GM12878 (cell line): ENCODE results near the gene KBTBD8. TPM values are rescaled to one million over a fixed set of nuclear protein-coding genes. Genes with fewer than 3 reads are reported as not detected.

Source experiments
- ATF7 ChIP-seq: fragments of 450-650 bp; IDR thresholded peaks from 2 replicates; pipeline ENCODE4 v1.6.1; 2016; ENCODE audit warnings: low read depth, mild to moderate bottlenecking
- BCL11A ChIP-seq: IDR thresholded peaks from 2 replicates; pipeline ENCODE4 v1.6.1; 2011; ENCODE audit warnings: low read depth, low read length
- BHLHE40 ChIP-seq, 2 experiments: fragments of 450-650 bp in 1 of 2; IDR thresholded peaks; 2 replicates each; pipeline ENCODE4 v1.6.1; 2011 to 2017; ENCODE audit warnings: low read depth in 2 of 2, borderline replicate concordance in 1 of 2, improper control_type of control experiment in 1 of 2, low read length in 1 of 2, mild to moderate bottlenecking in 1 of 2
- EP300 ChIP-seq, 2 experiments: fragments of 150-350 bp in 1 of 2; IDR thresholded peaks; 2 replicates each; pipeline ENCODE4 v1.6.1; 2011 to 2012; ENCODE audit warnings: low read depth in 2 of 2, low read length in 2 of 2, borderline replicate concordance in 1 of 2, improper control_type of control experiment in 1 of 2, inconsistent platforms in 1 of 2; ENCODE audit not compliant: control insufficient read depth in 1 of 2
- ETV6 ChIP-seq, 2 experiments: fragments of 450-650 bp in 1 of 2; IDR thresholded peaks in 1 of 2; conservative IDR thresholded peaks in 1 of 2; 2 replicates each; pipeline ENCODE4 v1.6.1; 2014; ENCODE audit warnings: antibody characterized with exemption in 1 of 2, borderline replicate concordance in 1 of 2, low read depth in 1 of 2, mild to moderate bottlenecking in 1 of 2, moderate library complexity in 1 of 2
- IRF4 ChIP-seq: IDR thresholded peaks from 2 replicates; pipeline ENCODE4 v1.6.1; 2011; ENCODE audit warnings: low read depth, low read length
- JUNB ChIP-seq: IDR thresholded peaks from 2 replicates; pipeline ENCODE4 v1.6.1; 2016; ENCODE audit warnings: antibody characterized with exemption, mild to moderate bottlenecking
- MEF2A ChIP-seq: IDR thresholded peaks from 2 replicates; pipeline ENCODE4 v1.6.1; 2011; ENCODE audit warnings: low read depth, mild to moderate bottlenecking, low read length, moderate library complexity; ENCODE audit not compliant: insufficient read depth
- MEF2B ChIP-seq: fragments of 450-650 bp; IDR thresholded peaks from 2 replicates; pipeline ENCODE4 v1.6.1; 2018; ENCODE audit warnings: mild to moderate bottlenecking, moderate library complexity; ENCODE audit not compliant: partially characterized antibody, poor library complexity, severe bottlenecking
- MTA2 ChIP-seq: fragments of 450-650 bp; IDR thresholded peaks from 2 replicates; pipeline ENCODE4 v1.6.1; 2016; ENCODE audit warnings: low read depth, mild to moderate bottlenecking, moderate library complexity
- NBN ChIP-seq: fragments of 450-650 bp; IDR thresholded peaks from 2 replicates; pipeline ENCODE4 v1.6.1; 2016
- PAX5 ChIP-seq: IDR thresholded peaks from 2 replicates; pipeline ENCODE4 v1.6.1; 2011; ENCODE audit warnings: low read depth, low read length, borderline replicate concordance
- SPI1 ChIP-seq: IDR thresholded peaks from 2 replicates; pipeline ENCODE4 v1.6.1; 2011; ENCODE audit warnings: low read depth, mild to moderate bottlenecking, low read length, moderate library complexity, borderline replicate concordance; ENCODE audit not compliant: insufficient read depth
- ZNF24 ChIP-seq: fragments of 450-650 bp; IDR thresholded peaks from 2 replicates; pipeline ENCODE4 v1.6.1; 2017; ENCODE audit warnings: antibody characterized with exemption, mild to moderate bottlenecking
- polyA plus RNA-seq, 11 experiments: library from polyadenylated mRNA; depleted of rRNA in 4 of 11; unstranded in 6 of 11; stranded (reverse) in 5 of 11; fragments of >200 nt; fragmentation: Nextera tagmentation in 4 of 11; fragmentation: Illumina TruSeq in 1 of 11; extraction: Ambion mirVana in 4 of 11; extraction: Trizol in 1 of 11; gene quantifications; 1 replicate in 1 of 11; 2 replicates in 10 of 11; pipeline versions ENCODE4 v1.2.1 to v1.2.3, GENCODE V29; 2011 to 2016; ENCODE audit warnings: inconsistent platforms in 2 of 11, missing spikeins in 2 of 11, low read depth in 1 of 11
- total RNA-seq, 4 experiments: library from RNA; depleted of rRNA in 3 of 4; stranded (reverse); fragments of >200 nt in 3 of 4; fragmentation: Illumina TruSeq in 1 of 4; extraction: Trizol in 1 of 4; gene quantifications; 2 replicates each; pipeline versions ENCODE4 v1.2.1 to v1.2.3, GENCODE V29; 2013 to 2021
- TF ChIP-seq, protein P1 (sequence below): fragments of 450-650 bp; conservative IDR thresholded peaks from 2 replicates; pipeline ENCODE4 v1.6.1; 2017; ENCODE audit warnings: mild to moderate bottlenecking, moderate library complexity
- TF ChIP-seq, protein P2 (sequence below): IDR thresholded peaks from 2 replicates; pipeline ENCODE4 v1.6.1; 2012; ENCODE audit warnings: low read length, inconsistent platforms

KBTBD8 gene
- total and polyA plus RNA-seq, 10 of the 15 experiments (the other 5 are each of a cell fraction or from before 2014, with no cell fraction given) = 8.5 to 44.4 (median 19.3) TPM

- TF ChIP-seq, protein P1, sequence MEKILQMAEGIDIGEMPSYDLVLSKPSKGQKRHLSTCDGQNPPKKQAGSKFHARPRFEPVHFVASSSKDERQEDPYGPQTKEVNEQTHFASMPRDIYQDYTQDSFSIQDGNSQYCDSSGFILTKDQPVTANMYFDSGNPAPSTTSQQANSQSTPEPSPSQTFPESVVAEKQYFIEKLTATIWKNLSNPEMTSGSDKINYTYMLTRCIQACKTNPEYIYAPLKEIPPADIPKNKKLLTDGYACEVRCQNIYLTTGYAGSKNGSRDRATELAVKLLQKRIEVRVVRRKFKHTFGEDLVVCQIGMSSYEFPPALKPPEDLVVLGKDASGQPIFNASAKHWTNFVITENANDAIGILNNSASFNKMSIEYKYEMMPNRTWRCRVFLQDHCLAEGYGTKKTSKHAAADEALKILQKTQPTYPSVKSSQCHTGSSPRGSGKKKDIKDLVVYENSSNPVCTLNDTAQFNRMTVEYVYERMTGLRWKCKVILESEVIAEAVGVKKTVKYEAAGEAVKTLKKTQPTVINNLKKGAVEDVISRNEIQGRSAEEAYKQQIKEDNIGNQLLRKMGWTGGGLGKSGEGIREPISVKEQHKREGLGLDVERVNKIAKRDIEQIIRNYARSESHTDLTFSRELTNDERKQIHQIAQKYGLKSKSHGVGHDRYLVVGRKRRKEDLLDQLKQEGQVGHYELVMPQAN = no peak
- TF ChIP-seq SPI1 (peak; percentile 94), MTA2 (peak; percentile 99), PAX5 (no peak), BHLHE40 (IDR thresholded peaks at IDR 0.05; ENCODE audit: borderline replicate concordance in 1 of 2, low read depth in 2 of 2, low read length in 1 of 2) (peak; percentile 21 to 38; a peak in 1 of 4 replicates), MEF2B (peak; percentile 71), IRF4 (peak; percentile 58), NBN (peak; percentile 76), JUNB (peak; percentile 42), MEF2A (peak; percentile 70; the same call in 1 of the 2 replicates), ATF7 (peak; percentile 61; the same call in 1 of the 2 replicates), BCL11A (peak; percentile 93), ETV6 (conservative IDR thresholded peaks at IDR 0.05 in 1 of 2, IDR thresholded peaks at IDR 0.05 in 1 of 2; ENCODE audit: borderline replicate concordance in 1 of 2, low read depth in 1 of 2) (0 out of 4 replicates have a peak, but pooled peaks of 1 of the 2 experiments have one; percentile 36), ZNF24 (0 out of 2 replicates have a peak, but pooled peaks have one; percentile 17), EP300 (IDR thresholded peaks at IDR 0.05; ENCODE audit: borderline replicate concordance in 1 of 2, control insufficient read depth in 1 of 2, low read depth in 2 of 2, low read length in 2 of 2) (peak in 1 of 2 experiments; percentile 78; a peak in 3 of 4 replicates)
- TF ChIP-seq, protein P2, sequence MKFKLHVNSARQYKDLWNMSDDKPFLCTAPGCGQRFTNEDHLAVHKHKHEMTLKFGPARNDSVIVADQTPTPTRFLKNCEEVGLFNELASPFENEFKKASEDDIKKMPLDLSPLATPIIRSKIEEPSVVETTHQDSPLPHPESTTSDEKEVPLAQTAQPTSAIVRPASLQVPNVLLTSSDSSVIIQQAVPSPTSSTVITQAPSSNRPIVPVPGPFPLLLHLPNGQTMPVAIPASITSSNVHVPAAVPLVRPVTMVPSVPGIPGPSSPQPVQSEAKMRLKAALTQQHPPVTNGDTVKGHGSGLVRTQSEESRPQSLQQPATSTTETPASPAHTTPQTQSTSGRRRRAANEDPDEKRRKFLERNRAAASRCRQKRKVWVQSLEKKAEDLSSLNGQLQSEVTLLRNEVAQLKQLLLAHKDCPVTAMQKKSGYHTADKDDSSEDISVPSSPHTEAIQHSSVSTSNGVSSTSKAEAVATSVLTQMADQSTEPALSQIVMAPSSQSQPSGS = peak; percentile 49
Observed at GRCh38 chr3:67048067-67048714, 50.1 kb downstream of the KBTBD8 start (continued).
